GM12878 (cell line): ENCODE data around the gene TPRKB.
A peak's percentile ranks its signal among the peaks of the same experiment; 100 is the strongest.

Experiments
- BCL11A ChIP-seq: IDR thresholded peaks from 2 replicates; pipeline ENCODE4 v1.6.1; 2011; ENCODE audit warnings: low read depth, low read length
- CEBPB ChIP-seq, 2 experiments: fragments of 150-350 bp in 1 of 2; IDR thresholded peaks; 2 replicates each; pipeline ENCODE4 v1.6.1; 2012 to 2014; ENCODE audit warnings: low read depth in 2 of 2, low read length in 2 of 2, borderline replicate concordance in 1 of 2, inconsistent platforms in 1 of 2
- EGR1 ChIP-seq, 2 experiments: IDR thresholded peaks; 1 replicate in 1 of 2; 2 replicates in 1 of 2; pipeline ENCODE4 v1.6.1; 2011 to 2012; ENCODE audit warnings: low read depth in 2 of 2, low read length in 2 of 2, borderline replicate concordance in 1 of 2, mild to moderate bottlenecking in 1 of 2, moderate library complexity in 1 of 2
- EP300 ChIP-seq, 2 experiments: fragments of 150-350 bp in 1 of 2; IDR thresholded peaks; 2 replicates each; pipeline ENCODE4 v1.6.1; 2011 to 2012; ENCODE audit warnings: low read depth in 2 of 2, low read length in 2 of 2, borderline replicate concordance in 1 of 2, improper control_type of control experiment in 1 of 2, inconsistent platforms in 1 of 2; ENCODE audit not compliant: control insufficient read depth in 1 of 2
- EZH2 ChIP-seq: IDR thresholded peaks from 2 replicates; pipeline ENCODE4 v1.6.1; 2012; ENCODE audit warnings: low read depth, mild to moderate bottlenecking, control low read depth, inconsistent platforms, low read length, borderline replicate concordance; ENCODE audit not compliant: control insufficient read depth
- SREBF1 ChIP-seq: IDR thresholded peaks from 2 replicates; pipeline ENCODE4 v1.6.1; 2012; ENCODE audit warnings: mild to moderate bottlenecking, low read length
- ZNF24 ChIP-seq: fragments of 450-650 bp; IDR thresholded peaks from 2 replicates; pipeline ENCODE4 v1.6.1; 2017; ENCODE audit warnings: antibody characterized with exemption, mild to moderate bottlenecking
- TF ChIP-seq, protein P1 (sequence below): IDR thresholded peaks from 2 replicates; pipeline ENCODE4 v1.6.1; 2012; ENCODE audit warnings: mild to moderate bottlenecking, low read depth, low read length
- TF ChIP-seq, protein P2 (sequence below), 3 experiments: IDR thresholded peaks in 2 of 3; conservative IDR thresholded peaks in 1 of 3; 2 replicates each; pipeline ENCODE4 v1.5.1; 2011; ENCODE audit warnings: low read depth in 3 of 3, low read length in 3 of 3, mild to moderate bottlenecking in 3 of 3, control low read depth in 2 of 3, moderate library complexity in 2 of 3, inconsistent platforms in 1 of 3, mixed read lengths in 1 of 3; ENCODE audit not compliant: control insufficient read depth in 2 of 3, insufficient read depth in 1 of 3; ENCODE audit errors: extremely low read depth in 1 of 3
- TF ChIP-seq, protein P3 (sequence below): fragments of 450-650 bp; IDR thresholded peaks from 2 replicates; pipeline ENCODE4 v1.6.1; 2017; ENCODE audit warnings: antibody characterized with exemption, mild to moderate bottlenecking, moderate library complexity
- TF ChIP-seq, protein P4 (sequence below): IDR thresholded peaks from 2 replicates; pipeline ENCODE4 v1.6.1; 2011; ENCODE audit warnings: low read depth, low read length, improper control_type of control experiment, borderline replicate concordance
- TF ChIP-seq, protein P5 (sequence below): fragments of 450-650 bp; IDR thresholded peaks from 2 replicates; pipeline ENCODE4 v1.6.1; 2016; ENCODE audit warnings: mild to moderate bottlenecking
- TF ChIP-seq, protein P6 (sequence below): IDR thresholded peaks from 2 replicates; pipeline ENCODE4 v1.6.1; 2012; ENCODE audit warnings: low read depth, low read length, improper control_type of control experiment
- TF ChIP-seq, protein P7 (sequence below): fragments of 450-650 bp; IDR thresholded peaks from 2 replicates; pipeline ENCODE4 v1.6.1; 2017; ENCODE audit warnings: mild to moderate bottlenecking

DNA sequence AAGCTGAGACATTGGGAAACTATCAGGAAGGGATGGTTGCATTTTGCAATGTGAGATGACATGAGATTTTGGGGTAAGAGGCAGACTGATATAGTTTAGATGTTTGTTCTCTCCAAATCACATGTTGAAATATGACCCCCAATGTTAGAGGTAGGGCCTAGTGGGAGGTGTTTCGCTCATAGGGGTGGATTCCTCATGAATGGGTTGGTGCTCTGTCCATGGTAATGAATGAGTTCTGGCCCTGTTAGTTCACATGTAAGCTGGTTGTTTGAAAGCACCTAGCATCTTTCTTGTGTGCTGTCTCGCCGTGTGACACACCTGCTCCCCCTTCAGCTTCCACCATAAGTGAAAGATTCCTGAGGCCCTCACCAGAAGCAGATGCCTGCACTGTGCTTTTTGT is 37.7 kb downstream of the TPRKB start:
- no peak for TF ChIP-seq ZNF24
- no peak for TF ChIP-seq EP300 (IDR thresholded peaks at IDR 0.05; ENCODE audit: borderline replicate concordance in 1 of 2, control insufficient read depth in 1 of 2, low read depth in 2 of 2, low read length in 2 of 2)
- TF ChIP-seq, protein P1, sequence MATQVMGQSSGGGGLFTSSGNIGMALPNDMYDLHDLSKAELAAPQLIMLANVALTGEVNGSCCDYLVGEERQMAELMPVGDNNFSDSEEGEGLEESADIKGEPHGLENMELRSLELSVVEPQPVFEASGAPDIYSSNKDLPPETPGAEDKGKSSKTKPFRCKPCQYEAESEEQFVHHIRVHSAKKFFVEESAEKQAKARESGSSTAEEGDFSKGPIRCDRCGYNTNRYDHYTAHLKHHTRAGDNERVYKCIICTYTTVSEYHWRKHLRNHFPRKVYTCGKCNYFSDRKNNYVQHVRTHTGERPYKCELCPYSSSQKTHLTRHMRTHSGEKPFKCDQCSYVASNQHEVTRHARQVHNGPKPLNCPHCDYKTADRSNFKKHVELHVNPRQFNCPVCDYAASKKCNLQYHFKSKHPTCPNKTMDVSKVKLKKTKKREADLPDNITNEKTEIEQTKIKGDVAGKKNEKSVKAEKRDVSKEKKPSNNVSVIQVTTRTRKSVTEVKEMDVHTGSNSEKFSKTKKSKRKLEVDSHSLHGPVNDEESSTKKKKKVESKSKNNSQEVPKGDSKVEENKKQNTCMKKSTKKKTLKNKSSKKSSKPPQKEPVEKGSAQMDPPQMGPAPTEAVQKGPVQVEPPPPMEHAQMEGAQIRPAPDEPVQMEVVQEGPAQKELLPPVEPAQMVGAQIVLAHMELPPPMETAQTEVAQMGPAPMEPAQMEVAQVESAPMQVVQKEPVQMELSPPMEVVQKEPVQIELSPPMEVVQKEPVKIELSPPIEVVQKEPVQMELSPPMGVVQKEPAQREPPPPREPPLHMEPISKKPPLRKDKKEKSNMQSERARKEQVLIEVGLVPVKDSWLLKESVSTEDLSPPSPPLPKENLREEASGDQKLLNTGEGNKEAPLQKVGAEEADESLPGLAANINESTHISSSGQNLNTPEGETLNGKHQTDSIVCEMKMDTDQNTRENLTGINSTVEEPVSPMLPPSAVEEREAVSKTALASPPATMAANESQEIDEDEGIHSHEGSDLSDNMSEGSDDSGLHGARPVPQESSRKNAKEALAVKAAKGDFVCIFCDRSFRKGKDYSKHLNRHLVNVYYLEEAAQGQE, result peak; percentile 55; the same call in 1 of the 2 replicates
- TF ChIP-seq, protein P2, sequence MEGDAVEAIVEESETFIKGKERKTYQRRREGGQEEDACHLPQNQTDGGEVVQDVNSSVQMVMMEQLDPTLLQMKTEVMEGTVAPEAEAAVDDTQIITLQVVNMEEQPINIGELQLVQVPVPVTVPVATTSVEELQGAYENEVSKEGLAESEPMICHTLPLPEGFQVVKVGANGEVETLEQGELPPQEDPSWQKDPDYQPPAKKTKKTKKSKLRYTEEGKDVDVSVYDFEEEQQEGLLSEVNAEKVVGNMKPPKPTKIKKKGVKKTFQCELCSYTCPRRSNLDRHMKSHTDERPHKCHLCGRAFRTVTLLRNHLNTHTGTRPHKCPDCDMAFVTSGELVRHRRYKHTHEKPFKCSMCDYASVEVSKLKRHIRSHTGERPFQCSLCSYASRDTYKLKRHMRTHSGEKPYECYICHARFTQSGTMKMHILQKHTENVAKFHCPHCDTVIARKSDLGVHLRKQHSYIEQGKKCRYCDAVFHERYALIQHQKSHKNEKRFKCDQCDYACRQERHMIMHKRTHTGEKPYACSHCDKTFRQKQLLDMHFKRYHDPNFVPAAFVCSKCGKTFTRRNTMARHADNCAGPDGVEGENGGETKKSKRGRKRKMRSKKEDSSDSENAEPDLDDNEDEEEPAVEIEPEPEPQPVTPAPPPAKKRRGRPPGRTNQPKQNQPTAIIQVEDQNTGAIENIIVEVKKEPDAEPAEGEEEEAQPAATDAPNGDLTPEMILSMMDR (IDR thresholded peaks at IDR 0.05 in 2 of 3, conservative IDR thresholded peaks at IDR 0.05 in 1 of 3; ENCODE audit: control insufficient read depth in 2 of 3, extremely low read depth in 1 of 3, insufficient read depth in 1 of 3, low read depth in 3 of 3, low read length in 3 of 3), result no peak
- no peak for TF ChIP-seq EGR1 (IDR thresholded peaks at IDR 0.05; ENCODE audit: borderline replicate concordance in 1 of 2, low read depth in 2 of 2, low read length in 2 of 2)
- TF ChIP-seq, protein P3, sequence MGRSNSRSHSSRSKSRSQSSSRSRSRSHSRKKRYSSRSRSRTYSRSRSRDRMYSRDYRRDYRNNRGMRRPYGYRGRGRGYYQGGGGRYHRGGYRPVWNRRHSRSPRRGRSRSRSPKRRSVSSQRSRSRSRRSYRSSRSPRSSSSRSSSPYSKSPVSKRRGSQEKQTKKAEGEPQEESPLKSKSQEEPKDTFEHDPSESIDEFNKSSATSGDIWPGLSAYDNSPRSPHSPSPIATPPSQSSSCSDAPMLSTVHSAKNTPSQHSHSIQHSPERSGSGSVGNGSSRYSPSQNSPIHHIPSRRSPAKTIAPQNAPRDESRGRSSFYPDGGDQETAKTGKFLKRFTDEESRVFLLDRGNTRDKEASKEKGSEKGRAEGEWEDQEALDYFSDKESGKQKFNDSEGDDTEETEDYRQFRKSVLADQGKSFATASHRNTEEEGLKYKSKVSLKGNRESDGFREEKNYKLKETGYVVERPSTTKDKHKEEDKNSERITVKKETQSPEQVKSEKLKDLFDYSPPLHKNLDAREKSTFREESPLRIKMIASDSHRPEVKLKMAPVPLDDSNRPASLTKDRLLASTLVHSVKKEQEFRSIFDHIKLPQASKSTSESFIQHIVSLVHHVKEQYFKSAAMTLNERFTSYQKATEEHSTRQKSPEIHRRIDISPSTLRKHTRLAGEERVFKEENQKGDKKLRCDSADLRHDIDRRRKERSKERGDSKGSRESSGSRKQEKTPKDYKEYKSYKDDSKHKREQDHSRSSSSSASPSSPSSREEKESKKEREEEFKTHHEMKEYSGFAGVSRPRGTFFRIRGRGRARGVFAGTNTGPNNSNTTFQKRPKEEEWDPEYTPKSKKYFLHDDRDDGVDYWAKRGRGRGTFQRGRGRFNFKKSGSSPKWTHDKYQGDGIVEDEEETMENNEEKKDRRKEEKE, result no peak
- TF ChIP-seq BCL11A, result no peak
- TF ChIP-seq, protein P4, sequence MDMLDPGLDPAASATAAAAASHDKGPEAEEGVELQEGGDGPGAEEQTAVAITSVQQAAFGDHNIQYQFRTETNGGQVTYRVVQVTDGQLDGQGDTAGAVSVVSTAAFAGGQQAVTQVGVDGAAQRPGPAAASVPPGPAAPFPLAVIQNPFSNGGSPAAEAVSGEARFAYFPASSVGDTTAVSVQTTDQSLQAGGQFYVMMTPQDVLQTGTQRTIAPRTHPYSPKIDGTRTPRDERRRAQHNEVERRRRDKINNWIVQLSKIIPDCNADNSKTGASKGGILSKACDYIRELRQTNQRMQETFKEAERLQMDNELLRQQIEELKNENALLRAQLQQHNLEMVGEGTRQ, result no peak
- TF ChIP-seq, protein P5, sequence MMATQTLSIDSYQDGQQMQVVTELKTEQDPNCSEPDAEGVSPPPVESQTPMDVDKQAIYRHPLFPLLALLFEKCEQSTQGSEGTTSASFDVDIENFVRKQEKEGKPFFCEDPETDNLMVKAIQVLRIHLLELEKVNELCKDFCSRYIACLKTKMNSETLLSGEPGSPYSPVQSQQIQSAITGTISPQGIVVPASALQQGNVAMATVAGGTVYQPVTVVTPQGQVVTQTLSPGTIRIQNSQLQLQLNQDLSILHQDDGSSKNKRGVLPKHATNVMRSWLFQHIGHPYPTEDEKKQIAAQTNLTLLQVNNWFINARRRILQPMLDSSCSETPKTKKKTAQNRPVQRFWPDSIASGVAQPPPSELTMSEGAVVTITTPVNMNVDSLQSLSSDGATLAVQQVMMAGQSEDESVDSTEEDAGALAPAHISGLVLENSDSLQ, result no peak
- no peak for TF ChIP-seq CEBPB (IDR thresholded peaks at IDR 0.05; ENCODE audit: borderline replicate concordance in 1 of 2, low read depth in 2 of 2, low read length in 2 of 2)
- no peak for TF ChIP-seq SREBF1
- TF ChIP-seq, protein P6, sequence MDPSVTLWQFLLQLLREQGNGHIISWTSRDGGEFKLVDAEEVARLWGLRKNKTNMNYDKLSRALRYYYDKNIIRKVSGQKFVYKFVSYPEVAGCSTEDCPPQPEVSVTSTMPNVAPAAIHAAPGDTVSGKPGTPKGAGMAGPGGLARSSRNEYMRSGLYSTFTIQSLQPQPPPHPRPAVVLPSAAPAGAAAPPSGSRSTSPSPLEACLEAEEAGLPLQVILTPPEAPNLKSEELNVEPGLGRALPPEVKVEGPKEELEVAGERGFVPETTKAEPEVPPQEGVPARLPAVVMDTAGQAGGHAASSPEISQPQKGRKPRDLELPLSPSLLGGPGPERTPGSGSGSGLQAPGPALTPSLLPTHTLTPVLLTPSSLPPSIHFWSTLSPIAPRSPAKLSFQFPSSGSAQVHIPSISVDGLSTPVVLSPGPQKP, result no peak
- TF ChIP-seq, protein P7, sequence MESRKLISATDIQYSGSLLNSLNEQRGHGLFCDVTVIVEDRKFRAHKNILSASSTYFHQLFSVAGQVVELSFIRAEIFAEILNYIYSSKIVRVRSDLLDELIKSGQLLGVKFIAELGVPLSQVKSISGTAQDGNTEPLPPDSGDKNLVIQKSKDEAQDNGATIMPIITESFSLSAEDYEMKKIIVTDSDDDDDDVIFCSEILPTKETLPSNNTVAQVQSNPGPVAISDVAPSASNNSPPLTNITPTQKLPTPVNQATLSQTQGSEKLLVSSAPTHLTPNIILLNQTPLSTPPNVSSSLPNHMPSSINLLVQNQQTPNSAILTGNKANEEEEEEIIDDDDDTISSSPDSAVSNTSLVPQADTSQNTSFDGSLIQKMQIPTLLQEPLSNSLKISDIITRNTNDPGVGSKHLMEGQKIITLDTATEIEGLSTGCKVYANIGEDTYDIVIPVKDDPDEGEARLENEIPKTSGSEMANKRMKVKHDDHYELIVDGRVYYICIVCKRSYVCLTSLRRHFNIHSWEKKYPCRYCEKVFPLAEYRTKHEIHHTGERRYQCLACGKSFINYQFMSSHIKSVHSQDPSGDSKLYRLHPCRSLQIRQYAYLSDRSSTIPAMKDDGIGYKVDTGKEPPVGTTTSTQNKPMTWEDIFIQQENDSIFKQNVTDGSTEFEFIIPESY, result no peak
- no peak for TF ChIP-seq EZH2
